Measurements from ENCODE around the gene CHCT1. TPM values are rescaled to one million over a fixed set of nuclear protein-coding genes. Genes with fewer than 3 reads are reported as not detected.
"Not testable (repeated sequence)": the region's sequence is repeated elsewhere in the genome, so short reads cannot be mapped to it uniquely, and the experiment has no call there.

The CHCT1 gene
- total RNA-seq, 1 donor from 2014 or later, result not detected

DNA sequence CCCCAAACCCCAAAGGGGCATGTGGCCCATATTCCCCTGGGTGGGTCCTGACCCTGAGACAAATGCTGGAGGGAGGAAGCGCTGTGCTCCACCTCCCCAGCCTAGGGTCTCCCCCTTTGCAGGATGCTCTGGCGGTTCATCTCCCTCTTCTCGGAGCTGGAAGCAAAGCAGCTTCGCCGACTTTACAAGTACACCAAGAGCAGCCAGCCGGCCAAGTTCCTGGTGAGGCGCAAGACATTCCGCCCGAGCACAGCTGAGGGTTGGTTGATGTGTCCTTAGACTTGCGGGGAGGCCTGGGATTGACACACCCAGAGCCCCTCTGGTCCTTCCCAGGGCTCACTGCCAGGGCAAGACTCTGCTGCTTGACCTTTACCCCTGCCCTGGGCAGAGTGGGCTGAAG, 4.3 kb downstream of the CHCT1 start:
- Mint-ChIP-seq H3K4me1 (ENCODE audit: low read depth, unreplicated experiment) (no peaks in the 10 kb centered on the region), H3K4me3 (ENCODE audit: unreplicated experiment) (no peak overlapping the region), H3K27ac (ENCODE audit: unreplicated experiment) (no peak overlapping the region), H3K36me3 (ENCODE audit: unreplicated experiment) (peaks cover 4% of the 10 kb centered on the region), H3K9me3 (ENCODE audit: unreplicated experiment) (peaks cover 1% of the 10 kb centered on the region), H3K27me3 (ENCODE audit: unreplicated experiment) (peaks cover 1% of the 10 kb centered on the region)
- TF ChIP-seq, protein P1, sequence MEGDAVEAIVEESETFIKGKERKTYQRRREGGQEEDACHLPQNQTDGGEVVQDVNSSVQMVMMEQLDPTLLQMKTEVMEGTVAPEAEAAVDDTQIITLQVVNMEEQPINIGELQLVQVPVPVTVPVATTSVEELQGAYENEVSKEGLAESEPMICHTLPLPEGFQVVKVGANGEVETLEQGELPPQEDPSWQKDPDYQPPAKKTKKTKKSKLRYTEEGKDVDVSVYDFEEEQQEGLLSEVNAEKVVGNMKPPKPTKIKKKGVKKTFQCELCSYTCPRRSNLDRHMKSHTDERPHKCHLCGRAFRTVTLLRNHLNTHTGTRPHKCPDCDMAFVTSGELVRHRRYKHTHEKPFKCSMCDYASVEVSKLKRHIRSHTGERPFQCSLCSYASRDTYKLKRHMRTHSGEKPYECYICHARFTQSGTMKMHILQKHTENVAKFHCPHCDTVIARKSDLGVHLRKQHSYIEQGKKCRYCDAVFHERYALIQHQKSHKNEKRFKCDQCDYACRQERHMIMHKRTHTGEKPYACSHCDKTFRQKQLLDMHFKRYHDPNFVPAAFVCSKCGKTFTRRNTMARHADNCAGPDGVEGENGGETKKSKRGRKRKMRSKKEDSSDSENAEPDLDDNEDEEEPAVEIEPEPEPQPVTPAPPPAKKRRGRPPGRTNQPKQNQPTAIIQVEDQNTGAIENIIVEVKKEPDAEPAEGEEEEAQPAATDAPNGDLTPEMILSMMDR (IDR thresholded peaks at IDR 0.05; ENCODE audit: partially characterized antibody, unreplicated experiment), result no peak
- DNase-seq, result no peak

- DNase-seq; H3K4me3 Mint-ChIP-seq (ENCODE audit: unreplicated experiment); H3K27me3 Mint-ChIP-seq (ENCODE audit: unreplicated experiment); H3K27ac Mint-ChIP-seq (ENCODE audit: unreplicated experiment); H3K9me3 Mint-ChIP-seq (ENCODE audit: unreplicated experiment); H3K4me1 Mint-ChIP-seq (ENCODE audit: low read depth, unreplicated experiment): not testable (repeated sequence)
- peaks cover 16% of the 10 kb centered on the region for H3K36me3 Mint-ChIP-seq (ENCODE audit: unreplicated experiment)
Measured at GRCh38 chr17:60428491-60428890, 6.2 kb downstream of the CHCT1 start.

- not testable (repeated sequence) for H3K27me3 Mint-ChIP-seq (ENCODE audit: unreplicated experiment); H3K4me1 Mint-ChIP-seq (ENCODE audit: low read depth, unreplicated experiment); H3K4me3 Mint-ChIP-seq (ENCODE audit: unreplicated experiment); H3K9me3 Mint-ChIP-seq (ENCODE audit: unreplicated experiment); DNase-seq; H3K27ac Mint-ChIP-seq (ENCODE audit: unreplicated experiment)
- H3K36me3 Mint-ChIP-seq (ENCODE audit: unreplicated experiment), result peaks cover 19% of the 10 kb centered on the region
Measured at GRCh38 chr17:60430561-60430960, 8.3 kb downstream of the CHCT1 start.

DNA sequence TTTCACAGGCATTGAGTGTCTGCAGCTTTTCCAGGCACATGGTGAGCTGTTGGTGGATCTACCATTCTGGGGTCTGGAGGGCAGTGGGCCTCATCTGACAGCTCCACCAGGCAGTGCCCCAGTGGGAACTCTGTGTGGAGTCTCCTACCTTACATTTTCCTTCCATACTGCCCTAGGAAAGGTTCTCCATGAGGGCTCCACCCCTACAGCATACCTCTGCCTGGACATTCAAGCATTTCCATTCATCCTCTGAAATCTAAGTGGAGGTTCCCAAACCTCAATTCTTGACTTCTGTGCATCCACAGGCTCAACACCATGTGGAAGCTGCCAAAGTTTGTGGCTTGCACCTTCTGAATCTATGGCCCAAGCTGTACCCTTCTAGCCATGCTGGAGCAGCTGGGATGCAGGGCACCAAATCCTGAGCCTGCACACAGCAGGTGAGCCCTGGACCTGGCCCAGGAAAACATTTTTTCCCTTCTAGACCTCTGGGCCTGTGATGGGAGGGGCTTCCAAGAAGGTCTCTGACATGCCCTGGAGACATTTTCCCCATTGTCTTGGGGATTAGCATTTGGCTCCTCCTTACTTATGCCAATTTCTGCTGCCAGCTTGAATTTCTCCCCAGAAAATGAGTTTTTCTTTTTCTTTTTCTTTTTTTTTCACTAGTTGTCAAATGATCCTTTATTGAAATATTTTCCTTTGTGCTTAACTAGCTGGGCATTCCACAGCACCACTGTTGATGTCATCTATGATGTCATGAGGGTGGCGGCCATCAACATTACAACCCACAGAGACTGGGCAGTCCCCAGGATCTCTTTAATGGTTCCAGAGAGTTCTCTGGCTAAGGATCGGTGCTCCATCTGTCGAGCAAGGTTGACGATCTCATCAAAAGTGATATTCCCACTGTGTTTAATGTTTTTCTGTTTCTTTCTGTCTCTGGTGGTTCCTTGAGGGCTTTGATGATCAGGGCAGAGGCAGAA, 11.0 kb downstream of the CHCT1 start:
- not testable (repeated sequence) for H3K4me1 Mint-ChIP-seq (ENCODE audit: low read depth, unreplicated experiment); DNase-seq; H3K27ac Mint-ChIP-seq (ENCODE audit: unreplicated experiment); H3K27me3 Mint-ChIP-seq (ENCODE audit: unreplicated experiment); H3K4me3 Mint-ChIP-seq (ENCODE audit: unreplicated experiment); H3K9me3 Mint-ChIP-seq (ENCODE audit: unreplicated experiment)
- peaks cover 19% of the 10 kb centered on the region for H3K36me3 Mint-ChIP-seq (ENCODE audit: unreplicated experiment)

GRCh38 chr17:60435244-60436167, 13.2 kb downstream of the CHCT1 start:
- peaks cover 19% of the 10 kb centered on the region for H3K36me3 Mint-ChIP-seq (ENCODE audit: unreplicated experiment)
- H3K4me1 Mint-ChIP-seq (ENCODE audit: low read depth, unreplicated experiment), result peaks cover 1% of the 10 kb centered on the region
- H3K27me3 Mint-ChIP-seq (ENCODE audit: unreplicated experiment), result peaks cover 2% of the 10 kb centered on the region
- peak; percentile 61 for DNase-seq
- H3K27ac Mint-ChIP-seq (ENCODE audit: unreplicated experiment), result no peak overlapping the region
- H3K4me3 Mint-ChIP-seq (ENCODE audit: unreplicated experiment), result no peak overlapping the region
- TF ChIP-seq, protein P1 (IDR thresholded peaks at IDR 0.05; ENCODE audit: partially characterized antibody, unreplicated experiment), result peak; percentile 81
- H3K9me3 Mint-ChIP-seq (ENCODE audit: unreplicated experiment), result peaks cover 7% of the 10 kb centered on the region

DNA sequence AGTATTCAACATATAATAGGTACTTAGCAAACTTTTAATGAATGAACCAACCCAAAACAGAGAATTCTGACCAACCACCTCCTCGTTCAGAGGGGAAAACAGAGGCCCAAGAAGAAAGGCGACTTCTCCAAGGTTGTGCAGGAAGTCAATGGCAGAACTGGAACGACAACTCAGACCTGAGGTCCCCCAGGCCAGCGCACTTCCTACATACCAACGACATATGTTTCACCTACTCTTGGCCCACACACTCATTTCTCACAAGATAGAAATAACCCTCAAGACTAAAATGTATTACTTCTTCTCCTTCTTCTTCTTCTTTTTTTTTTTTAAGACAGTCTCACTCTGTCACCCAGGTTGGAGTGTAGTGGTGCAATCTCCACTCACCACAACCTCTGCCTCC, 14.4 kb downstream of the CHCT1 start:
- TF ChIP-seq, protein P1 (IDR thresholded peaks at IDR 0.05; ENCODE audit: partially characterized antibody, unreplicated experiment), result no peak
- Mint-ChIP-seq H3K36me3 (ENCODE audit: unreplicated experiment) (peaks cover 19% of the 10 kb centered on the region), H3K27me3 (ENCODE audit: unreplicated experiment) (peaks cover 2% of the 10 kb centered on the region), H3K27ac (ENCODE audit: unreplicated experiment) (no peak overlapping the region), H3K4me1 (ENCODE audit: low read depth, unreplicated experiment) (peaks cover 1% of the 10 kb centered on the region), H3K4me3 (ENCODE audit: unreplicated experiment) (no peak overlapping the region), H3K9me3 (ENCODE audit: unreplicated experiment) (peaks cover 7% of the 10 kb centered on the region)
- DNase-seq, result no peak

Data from glutamatergic neuron (in vitro differentiated cells).